Measurements from ENCODE around the gene CD82.

The CD82 gene

DNA sequence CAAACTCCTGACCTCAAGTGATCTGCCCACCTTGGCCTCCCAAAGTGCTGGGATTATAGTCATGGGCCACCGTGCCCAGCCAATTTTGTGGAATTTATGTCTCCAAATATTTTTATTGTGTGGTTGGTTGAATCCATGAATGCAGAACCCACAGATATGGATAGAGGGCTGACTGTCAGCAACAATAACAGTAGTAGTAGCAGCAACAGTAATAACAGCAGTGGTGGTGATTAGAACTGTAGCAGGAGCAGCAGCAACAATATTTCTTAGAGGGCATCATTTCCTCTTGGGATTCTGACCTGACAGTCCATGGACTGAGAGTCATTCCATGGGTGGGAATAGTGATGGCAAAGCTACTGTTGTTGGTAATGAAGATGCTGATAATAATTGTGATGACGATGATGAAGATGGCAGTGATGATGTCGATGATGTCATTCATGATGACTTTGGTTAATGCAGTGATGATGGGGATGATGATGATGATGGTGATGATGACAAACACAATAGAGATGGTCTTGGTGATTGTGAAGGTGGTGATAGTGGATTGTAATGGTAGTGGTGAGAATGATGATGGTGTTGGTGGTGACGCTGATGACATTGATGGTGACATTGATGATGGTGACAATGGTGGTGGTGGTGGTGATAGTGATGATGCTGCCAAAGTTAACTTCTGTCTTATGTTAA lies 13.9 kb upstream of the CD82 start:
- no peak overlapping the region for H3K4me2 ChIP-seq (ENCODE audit: low read length)
- TF ChIP-seq CTCF (IDR thresholded peaks at IDR 0.05; ENCODE audit: low read depth, low read length, poor library complexity, severe bottlenecking): no peak
- no peak for TF ChIP-seq EZH2phosphoT487 (IDR thresholded peaks at IDR 0.05; ENCODE audit: borderline replicate concordance, low read length)
- no peaks in the 10 kb centered on the region for H3F3A ChIP-seq (ENCODE audit: control insufficient read depth, insufficient read depth)

DNA sequence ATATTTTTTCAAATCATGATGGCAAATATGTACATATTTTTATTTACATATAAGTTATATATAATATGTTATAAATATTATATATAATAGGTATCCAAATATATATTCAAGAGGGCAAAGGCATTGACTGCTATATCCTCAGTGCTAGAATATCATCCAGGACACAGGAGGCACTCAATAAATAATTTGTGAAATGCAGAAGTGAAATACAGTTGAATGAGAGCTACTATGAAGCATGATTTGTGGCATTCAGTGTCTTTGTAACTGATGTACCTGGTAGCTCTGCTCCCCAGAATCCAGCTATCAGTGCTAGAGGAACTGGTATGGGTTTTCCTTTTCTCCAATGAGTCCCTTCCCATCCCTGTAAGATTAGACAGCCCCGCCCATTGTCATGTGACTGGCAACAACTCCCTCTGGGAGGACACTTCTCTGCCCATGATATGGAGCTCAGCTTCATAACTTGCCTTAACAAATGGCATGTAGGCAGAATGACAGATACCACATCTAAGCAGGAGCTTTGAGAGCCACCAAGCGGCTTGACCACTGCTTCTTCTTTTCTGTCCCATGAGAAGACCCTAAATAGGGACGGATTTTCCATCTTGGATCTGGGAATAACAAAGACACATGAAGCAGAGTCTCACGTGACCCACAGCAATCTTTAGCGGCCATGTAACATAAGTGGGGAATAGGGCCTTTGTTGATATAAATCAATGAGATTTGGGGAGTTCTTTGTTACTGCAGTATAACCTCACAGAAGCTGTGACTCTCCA lies 10.2 kb upstream of the CD82 start:
- Histone ChIP-seq H4K20me1 (ENCODE audit: control insufficient read depth, insufficient read depth, low read depth, low read length) (no peaks in the 10 kb centered on the region), H3K4me3 (ENCODE audit: low read length) (no peak overlapping the region), H3K9me2 (replicated peaks; ENCODE audit: control insufficient read depth, low read length) (no peaks in the 10 kb centered on the region), H3K4me1 (ENCODE audit: control insufficient read depth, low read length) (peaks cover 13% of the 10 kb centered on the region), H3K36me3 (ENCODE audit: control insufficient read depth, low read length) (no peaks in the 10 kb centered on the region), H3K27ac (ENCODE audit: low read depth, low read length) (no peak overlapping the region), H3K9me3 (ENCODE audit: control insufficient read depth, insufficient read depth, low read length) (no peaks in the 10 kb centered on the region), H3K27me3 (ENCODE audit: control insufficient read depth, low read length) (peaks cover 7% of the 10 kb centered on the region), H3K4me2 (ENCODE audit: low read length) (no peak overlapping the region), H3K79me2 (ENCODE audit: control insufficient read depth, low read length) (no peaks in the 10 kb centered on the region), H3F3A (ENCODE audit: control insufficient read depth, insufficient read depth) (no peaks in the 10 kb centered on the region)
- TF ChIP-seq EZH2phosphoT487 (IDR thresholded peaks at IDR 0.05; ENCODE audit: borderline replicate concordance, low read length) (no peak), CTCF (IDR thresholded peaks at IDR 0.05; ENCODE audit: low read depth, low read length, poor library complexity, severe bottlenecking) (no peak)

More for the DNA sequence above, 13.9 kb upstream of the CD82 start:
- Histone ChIP-seq H3K9me2 (replicated peaks; ENCODE audit: control insufficient read depth, low read length) (no peaks in the 10 kb centered on the region), H3K4me3 (ENCODE audit: low read length) (no peak overlapping the region), H4K20me1 (ENCODE audit: control insufficient read depth, insufficient read depth, low read depth, low read length) (no peaks in the 10 kb centered on the region), H3K27me3 (ENCODE audit: control insufficient read depth, low read length) (peaks cover 7% of the 10 kb centered on the region), H3K27ac (ENCODE audit: low read depth, low read length) (no peak overlapping the region), H3K79me2 (ENCODE audit: control insufficient read depth, low read length) (no peaks in the 10 kb centered on the region), H3K4me1 (ENCODE audit: control insufficient read depth, low read length) (no peaks in the 10 kb centered on the region), H3K36me3 (ENCODE audit: control insufficient read depth, low read length) (no peaks in the 10 kb centered on the region), H3K9me3 (ENCODE audit: control insufficient read depth, insufficient read depth, low read length) (no peaks in the 10 kb centered on the region)

DNA sequence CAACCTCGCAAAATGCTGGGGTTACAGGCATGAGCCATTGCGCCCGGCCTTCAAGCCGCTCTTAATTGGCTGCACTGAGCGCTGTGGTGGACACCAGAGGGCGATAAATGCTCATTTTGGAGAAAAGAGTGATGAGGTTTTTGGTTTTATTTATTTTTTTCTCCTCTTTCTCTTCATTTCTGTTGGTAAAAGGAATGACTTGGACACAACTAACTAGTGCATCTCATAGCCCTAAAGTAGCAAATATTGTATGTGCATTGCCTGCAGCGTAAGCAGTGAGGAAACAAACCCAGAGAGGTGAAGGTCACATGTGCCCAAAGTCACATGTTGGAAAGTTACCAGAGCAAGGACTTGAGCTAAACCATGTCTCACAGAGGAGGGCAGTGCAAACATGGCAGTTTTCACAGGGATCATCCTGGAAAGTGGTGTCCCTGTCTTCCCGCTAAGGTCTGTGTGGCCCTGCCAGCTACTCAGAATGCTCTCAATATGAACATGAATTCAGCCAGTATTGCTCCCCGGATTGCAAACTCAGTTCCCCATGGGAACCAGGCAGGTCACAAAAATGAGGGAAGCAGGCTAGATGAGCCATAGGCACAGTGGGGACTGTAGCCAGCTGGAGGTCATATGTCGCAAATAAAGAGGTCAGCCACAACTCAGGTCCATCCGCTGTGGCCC lies 8.6 kb upstream of the CD82 start:
- Histone ChIP-seq H3K9me3 (ENCODE audit: control insufficient read depth, insufficient read depth, low read length) (no peaks in the 10 kb centered on the region), H3K4me2 (ENCODE audit: low read length) (no peak overlapping the region), H3K36me3 (ENCODE audit: control insufficient read depth, low read length) (no peaks in the 10 kb centered on the region), H3K9me2 (replicated peaks; ENCODE audit: control insufficient read depth, low read length) (no peaks in the 10 kb centered on the region), H3K79me2 (ENCODE audit: control insufficient read depth, low read length) (no peaks in the 10 kb centered on the region), H3K27ac (ENCODE audit: low read depth, low read length) (no peak overlapping the region), H3K4me1 (ENCODE audit: control insufficient read depth, low read length) (peaks cover 15% of the 10 kb centered on the region), H3F3A (ENCODE audit: control insufficient read depth, insufficient read depth) (no peaks in the 10 kb centered on the region), H3K27me3 (ENCODE audit: control insufficient read depth, low read length) (peaks cover 5% of the 10 kb centered on the region), H3K4me3 (ENCODE audit: low read length) (no peak overlapping the region), H4K20me1 (ENCODE audit: control insufficient read depth, insufficient read depth, low read depth, low read length) (no peaks in the 10 kb centered on the region)
- TF ChIP-seq EZH2phosphoT487 (IDR thresholded peaks at IDR 0.05; ENCODE audit: borderline replicate concordance, low read length): no peak
- peak; percentile 68 for TF ChIP-seq CTCF (IDR thresholded peaks at IDR 0.05; ENCODE audit: low read depth, low read length, poor library complexity, severe bottlenecking)

Data from DOHH2 (cell line).